IPS-18c (cell line): ENCODE data around the gene EZR.

ENCODE experiments used
- H3K4me3 ChIP-seq: 2 replicates; pipeline ENCODE4 v1.7.0; 2013; ENCODE audit warnings: low read depth, mild to moderate bottlenecking, low read length, moderate library complexity; ENCODE audit not compliant: insufficient read depth
- H3K9me3 ChIP-seq: one replicate; pipeline ENCODE4 v1.6.1; 2013; ENCODE audit warnings: mild to moderate bottlenecking, low read length, moderate library complexity; ENCODE audit not compliant: control insufficient read depth, insufficient read depth

Gene EZR

GRCh38 chr6:158762787-158763433 lies 56.3 kb downstream of the EZR start:
- no peaks in the 10 kb centered on the region for H3K9me3 ChIP-seq
- no peak overlapping the region for H3K4me3 ChIP-seq

GRCh38 chr6:158761746-158762145 lies 57.4 kb downstream of the EZR start:
- Histone ChIP-seq H3K4me3 (no peak overlapping the region), H3K9me3 (no peaks in the 10 kb centered on the region)

DNA sequence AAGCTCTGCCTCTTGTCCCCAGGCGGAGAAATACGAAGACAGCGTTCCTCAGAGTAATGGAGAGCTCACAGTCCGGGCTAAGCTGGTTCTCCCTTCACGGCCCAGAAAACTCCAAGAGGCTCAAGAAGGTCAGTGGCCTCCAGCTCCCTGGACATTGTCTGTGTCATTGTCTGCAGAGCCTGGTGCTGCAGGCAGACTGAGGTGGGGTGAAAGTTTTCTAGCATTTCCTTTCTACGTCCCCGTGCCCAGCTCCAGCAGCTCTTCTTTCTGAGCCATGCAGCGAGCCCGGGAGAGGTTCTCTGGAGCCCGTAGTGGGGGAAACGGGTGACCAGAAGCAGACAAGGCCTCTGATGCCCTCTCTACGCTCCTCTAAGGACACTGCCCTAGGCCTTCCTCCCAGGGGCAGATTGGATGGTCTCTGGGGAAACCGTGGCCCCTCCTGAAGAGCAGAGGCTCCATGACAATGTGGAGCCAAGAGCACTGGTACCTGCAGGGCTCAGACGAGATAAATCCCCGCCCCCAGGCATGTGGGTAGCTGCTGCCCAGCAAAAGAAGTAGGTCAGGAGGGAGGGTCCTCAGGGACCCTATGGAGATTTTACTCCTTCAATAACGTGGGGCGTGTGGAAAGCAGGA lies 58.4 kb downstream of the EZR start:
- Histone ChIP-seq H3K9me3 (no peaks in the 10 kb centered on the region), H3K4me3 (no peak overlapping the region)

GRCh38 chr6:158759966-158760617 lies 59.1 kb downstream of the EZR start:
- Histone ChIP-seq H3K4me3 (no peak overlapping the region), H3K9me3 (no peaks in the 10 kb centered on the region)

GRCh38 chr6:158758941-158759479 lies 60.2 kb downstream of the EZR start:
- Histone ChIP-seq H3K4me3 (no peak overlapping the region), H3K9me3 (no peaks in the 10 kb centered on the region)

GRCh38 chr6:158758451-158758860 lies 60.7 kb downstream of the EZR start:
- no peaks in the 10 kb centered on the region for H3K9me3 ChIP-seq
- no peak overlapping the region for H3K4me3 ChIP-seq

- no peak overlapping the region for H3K4me3 ChIP-seq
Measured at GRCh38 chr6:158757753-158758090, 61.4 kb downstream of the EZR start.

DNA sequence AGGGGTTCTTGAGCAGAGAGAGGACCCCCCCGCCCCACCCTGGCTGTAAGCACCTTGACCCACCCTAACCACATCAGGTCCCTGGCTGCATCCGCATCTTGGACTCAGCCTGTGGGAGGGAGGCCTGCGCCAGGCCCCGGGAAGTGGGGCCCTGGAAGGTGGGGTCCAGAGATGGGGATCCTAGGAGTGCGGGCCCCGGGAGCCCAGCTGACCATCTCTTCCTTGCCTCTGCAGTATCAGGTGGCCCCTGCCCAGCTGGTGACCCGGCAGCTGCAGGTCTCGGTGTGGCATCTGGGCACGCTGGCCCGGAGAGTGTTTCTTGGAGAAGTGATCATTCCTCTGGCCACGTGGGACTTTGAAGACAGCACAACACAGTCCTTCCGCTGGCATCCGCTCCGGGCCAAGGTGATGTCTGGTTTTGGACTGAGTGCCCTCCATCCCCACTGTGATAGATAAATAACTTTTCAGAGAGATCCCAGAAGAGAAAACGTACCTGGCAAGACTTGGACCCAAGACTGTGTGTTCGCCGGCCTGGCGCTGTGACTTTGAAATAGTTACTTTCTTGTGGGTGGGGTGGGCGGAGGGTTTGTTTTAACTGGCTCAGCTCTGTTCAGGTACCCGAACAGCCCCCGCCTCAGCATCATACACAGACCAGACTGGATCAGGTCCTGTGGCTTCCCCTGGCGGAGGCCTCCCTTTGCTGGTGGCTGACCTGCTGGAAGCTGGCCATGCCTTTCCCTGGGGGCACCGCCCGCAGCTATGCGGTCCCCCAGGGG lies 62.0 kb downstream of the EZR start:
- H3K9me3 ChIP-seq, result no peaks in the 10 kb centered on the region
- no peak overlapping the region for H3K4me3 ChIP-seq

More at GRCh38 chr6:158757753-158758090, 61.4 kb downstream of the EZR start:
- H3K9me3 ChIP-seq, result no peaks in the 10 kb centered on the region

DNA sequence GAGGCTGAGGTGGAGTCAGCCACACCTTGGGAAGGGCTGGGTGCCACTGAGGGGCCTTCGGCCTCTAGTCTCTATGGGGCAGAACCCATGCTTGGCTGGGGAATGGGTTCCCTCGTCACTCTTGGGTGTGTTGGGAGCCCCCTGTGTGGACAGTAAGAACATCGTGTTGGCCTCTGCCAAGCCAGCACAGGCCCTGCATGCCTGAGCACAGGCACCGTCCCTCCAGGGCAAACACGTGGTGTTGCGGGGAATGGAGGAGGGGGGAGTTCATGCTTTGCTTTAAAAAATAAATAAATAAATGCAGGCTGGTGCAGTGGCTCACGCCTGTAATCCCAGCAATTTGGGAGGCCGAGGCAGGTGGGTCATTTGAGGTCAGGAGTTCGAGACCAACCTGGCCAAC lies 63.0 kb downstream of the EZR start:
- Histone ChIP-seq H3K4me3 (no peak overlapping the region), H3K9me3 (no peaks in the 10 kb centered on the region)

GRCh38 chr6:158755636-158756035 lies 63.5 kb downstream of the EZR start:
- Histone ChIP-seq H3K9me3 (no peaks in the 10 kb centered on the region), H3K4me3 (no peak overlapping the region)

DNA sequence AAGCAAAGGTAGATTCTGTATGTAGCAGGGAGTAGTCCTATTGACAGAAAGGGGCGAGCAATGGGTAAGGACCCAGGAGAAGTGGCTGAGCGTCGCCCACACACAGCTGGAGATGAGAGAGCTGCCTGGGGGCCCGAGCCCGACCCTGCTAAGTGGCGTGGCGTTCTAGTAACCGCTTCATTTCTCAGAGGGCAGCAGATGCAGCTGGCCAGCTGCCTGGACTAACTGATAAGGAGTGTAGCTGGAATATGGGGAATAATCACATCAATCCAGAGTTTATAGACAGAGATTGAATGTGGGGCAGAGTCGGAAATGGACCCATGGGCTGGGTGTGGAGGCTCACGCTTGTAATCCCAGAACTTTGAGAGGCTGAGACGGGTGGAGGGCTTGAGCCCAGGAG lies 64.4 kb downstream of the EZR start:
- Histone ChIP-seq H3K9me3 (no peaks in the 10 kb centered on the region), H3K4me3 (no peak overlapping the region)

DNA sequence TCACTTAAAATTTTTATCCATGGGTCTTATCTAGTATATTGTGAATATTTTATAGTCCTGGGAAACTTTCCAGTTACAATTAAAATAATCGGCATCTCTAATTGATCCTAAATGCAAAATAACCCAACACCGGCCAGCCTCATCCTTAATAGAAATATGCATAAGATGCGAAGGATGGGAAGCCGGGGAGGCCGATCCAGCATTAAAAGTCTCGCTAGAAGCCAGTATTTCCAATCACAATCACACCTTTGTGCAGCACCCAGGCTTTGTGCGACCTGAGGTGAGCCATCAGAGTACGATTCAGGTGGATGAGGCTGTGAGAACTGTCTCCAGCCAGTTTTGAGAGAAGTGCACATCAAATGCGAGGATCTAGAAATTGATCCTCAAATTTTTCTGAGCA lies 65.4 kb downstream of the EZR start:
- H3K9me3 ChIP-seq, result no peaks in the 10 kb centered on the region
- no peak overlapping the region for H3K4me3 ChIP-seq

DNA sequence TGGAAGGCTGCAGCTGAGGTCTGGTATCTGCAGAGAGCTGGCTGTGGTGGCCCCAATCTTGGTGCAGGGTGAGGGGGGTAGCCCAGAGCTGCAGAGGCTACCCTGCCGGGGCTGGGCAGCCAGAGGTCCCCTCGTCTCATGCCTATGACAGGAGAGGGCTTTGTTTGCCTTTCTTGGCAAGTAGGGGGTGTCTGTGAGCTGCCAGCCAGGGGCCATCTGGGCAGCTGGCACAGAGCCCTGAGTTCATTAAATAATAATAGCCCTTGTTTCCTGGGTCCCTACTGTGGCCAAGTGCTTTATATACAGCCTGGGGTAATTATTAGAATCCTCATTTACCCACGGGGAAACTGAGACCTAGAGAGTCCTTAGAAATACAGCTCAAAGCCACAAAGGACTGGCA lies 66.6 kb downstream of the EZR start:
- H3K4me3 ChIP-seq, result no peak overlapping the region

DNA sequence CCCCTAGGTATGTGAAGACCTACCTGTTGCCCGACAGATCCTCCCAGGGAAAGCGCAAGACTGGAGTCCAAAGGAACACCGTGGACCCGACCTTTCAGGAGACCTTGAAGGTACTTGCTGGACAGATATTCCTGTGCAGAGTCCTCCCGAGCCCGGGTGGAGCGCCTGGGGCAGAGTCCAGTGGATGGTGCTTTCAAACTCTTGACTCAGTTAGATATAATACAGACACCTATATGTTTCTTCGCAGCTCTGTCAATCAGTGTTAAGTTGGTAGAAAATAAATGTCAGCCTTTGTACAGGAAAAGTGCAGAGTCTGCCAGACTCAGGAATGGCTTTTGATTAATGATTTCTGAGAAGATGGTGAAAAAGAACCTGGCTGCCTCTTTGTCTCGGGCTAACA lies 67.2 kb downstream of the EZR start:
- no peaks in the 10 kb centered on the region for H3K9me3 ChIP-seq
- no peak overlapping the region for H3K4me3 ChIP-seq

More for the DNA sequence above, 66.6 kb downstream of the EZR start:
- H3K9me3 ChIP-seq, result no peaks in the 10 kb centered on the region

DNA sequence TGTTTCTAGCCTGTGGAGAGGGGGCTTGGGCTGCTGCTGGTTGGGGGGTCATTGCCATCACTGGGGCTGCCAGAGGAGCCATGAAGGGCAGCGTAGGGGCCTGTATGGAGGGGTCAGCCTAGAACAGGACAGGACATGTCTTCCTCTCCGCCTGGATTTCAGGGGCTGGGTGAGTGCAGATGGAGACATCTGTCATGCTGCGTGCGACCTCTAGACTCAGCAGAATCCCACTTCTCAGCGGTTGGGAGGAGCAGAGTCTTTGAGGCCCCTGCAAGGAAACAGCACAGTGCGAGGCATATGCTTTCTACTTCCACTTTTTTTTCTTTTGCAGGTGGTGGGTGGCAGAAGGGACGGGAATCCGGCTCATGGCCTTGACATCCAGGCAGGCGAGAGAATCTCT lies 67.9 kb downstream of the EZR start:
- Histone ChIP-seq H3K4me3 (no peak overlapping the region), H3K9me3 (no peaks in the 10 kb centered on the region)

GRCh38 chr6:158744986-158745430 lies 74.2 kb downstream of the EZR start:
- Histone ChIP-seq H3K4me3 (no peak overlapping the region), H3K9me3 (no peaks in the 10 kb centered on the region)

GRCh38 chr6:158743033-158743651 lies 76.0 kb downstream of the EZR start:
- H3K4me3 ChIP-seq, result no peak overlapping the region
- H3K9me3 ChIP-seq, result no peaks in the 10 kb centered on the region
